OCI-LY7 (cell line): ENCODE measurements around the gene CRCP.

ENCODE experiments used
- CTCF ChIP-seq: fragments of 200-600 bp; sonication (generic); conservative IDR thresholded peaks from 2 replicates; pipeline ENCODE4 v1.5.1; 2014; ENCODE audit warnings: mild to moderate bottlenecking, antibody characterized with exemption, low read length, moderate library complexity, mixed read lengths
- EZH2phosphoT487 ChIP-seq: fragments of 200-600 bp; sonication (generic); IDR thresholded peaks from 2 replicates; pipeline ENCODE4 v1.6.1; 2018; ENCODE audit warnings: low read depth, borderline replicate concordance, mild to moderate bottlenecking, mixed run types, antibody characterized with exemption, low read length, moderate library complexity, mixed read lengths

- TF ChIP-seq CTCF, result no peak
- TF ChIP-seq EZH2phosphoT487, result no peak
Measured at GRCh38 chr7:66181845-66182244, 67.2 kb downstream of the CRCP start.
